ENCODE results near the gene MYF6.

- no peak for TF ChIP-seq POLR2A (IDR thresholded peaks at IDR 0.05)
- TF ChIP-seq CTCF (IDR thresholded peaks at IDR 0.05) = no peak
Observed at GRCh38 chr12:80745851-80746505, 38.5 kb downstream of the MYF6 start.

Measured in transverse colon (tissue), 3 donors.